ENCODE measurements around the gene JAML.

Gene JAML

DNA sequence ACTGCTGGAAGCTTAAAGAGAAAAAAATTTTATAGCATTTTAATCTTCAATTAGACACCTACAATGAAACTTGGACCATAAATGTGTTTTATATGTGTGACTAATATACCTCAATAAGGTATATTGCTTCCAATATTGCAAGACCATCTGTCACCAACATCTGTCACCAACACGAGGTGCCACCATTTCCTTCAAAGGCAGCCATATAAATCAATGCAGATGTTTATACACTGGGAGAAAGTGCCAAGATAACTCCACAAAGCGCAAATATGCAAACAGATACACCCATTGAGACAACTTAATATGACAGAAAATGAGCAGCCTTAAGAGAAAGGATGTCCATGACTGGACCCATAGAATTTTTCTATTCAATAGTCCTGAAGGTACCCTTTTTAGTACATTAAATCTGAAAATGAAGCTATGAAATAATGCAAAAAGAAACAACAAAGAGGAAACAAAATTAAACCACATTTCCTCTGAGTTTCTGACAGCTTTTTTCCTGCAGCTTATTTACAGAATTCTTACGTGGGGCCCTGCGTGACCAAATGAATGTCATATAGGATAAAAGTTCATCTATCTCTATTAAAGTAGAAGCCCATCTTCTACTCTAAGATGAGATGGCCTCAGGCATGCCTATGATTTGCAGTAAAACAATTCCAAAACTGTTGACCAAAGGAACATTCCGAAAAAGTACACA lies 14.8 kb upstream of the JAML start:
- peak in 1 of 5 donors; percentile 42 for DNase-seq

DNA sequence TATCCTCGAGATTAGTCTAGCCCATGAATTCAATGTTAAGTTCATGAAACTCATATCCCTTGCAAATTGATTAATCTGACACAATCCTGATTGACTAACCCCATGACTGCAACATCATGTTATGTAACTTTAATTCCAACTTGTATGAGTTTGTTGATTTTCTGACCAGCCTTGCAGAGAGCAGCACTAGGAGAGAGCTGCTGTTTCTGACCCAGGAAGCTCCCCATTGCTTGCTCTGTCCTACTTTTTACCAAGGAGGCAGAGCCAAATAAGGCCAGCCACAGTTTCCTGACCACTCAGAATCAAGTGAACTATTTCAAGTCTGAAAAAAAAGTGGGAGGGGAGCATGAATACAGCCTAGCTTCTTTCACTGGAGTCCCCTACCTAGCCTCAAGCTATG lies 14.1 kb upstream of the JAML start:
- peak in 1 of 5 donors; percentile 56 for DNase-seq

DNA sequence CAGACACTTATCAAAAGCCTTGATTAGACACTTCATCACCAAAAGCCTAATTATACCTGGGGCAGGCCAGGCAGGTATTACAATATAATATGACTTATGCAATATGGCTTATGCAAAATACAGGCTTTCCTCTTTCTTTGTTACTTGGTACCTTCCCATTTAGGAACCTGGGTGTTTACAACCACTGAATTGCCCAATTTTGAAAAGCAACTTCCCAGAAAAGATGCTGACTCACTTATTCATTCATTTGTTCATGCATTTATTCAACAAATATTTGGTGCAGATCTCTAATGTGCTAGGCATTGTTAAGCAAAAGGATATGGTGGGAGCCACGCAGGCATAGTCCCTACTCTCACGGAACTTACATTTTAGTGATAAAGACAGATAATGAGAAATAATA lies 13.6 kb upstream of the JAML start:
- no peak for DNase-seq

DNA sequence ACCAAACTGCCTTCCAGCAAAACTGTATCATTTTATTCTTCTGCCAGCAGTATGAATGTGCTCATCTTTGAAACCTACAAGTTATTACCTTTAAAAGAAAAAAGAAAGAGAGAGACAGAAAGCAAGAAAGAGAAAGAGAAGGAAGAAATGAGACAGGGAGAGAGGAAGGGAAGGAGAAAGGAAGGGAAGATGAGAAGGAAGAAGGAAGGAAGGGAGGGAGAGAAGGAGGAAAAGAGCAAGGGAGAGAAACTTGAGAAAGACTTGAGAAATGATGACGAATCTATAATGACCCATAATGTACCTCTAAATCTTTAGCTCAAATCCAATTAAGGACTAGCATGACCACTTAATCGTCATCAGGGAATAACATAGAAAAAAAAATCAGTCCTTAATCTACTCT lies 11.4 kb upstream of the JAML start:
- no peak for DNase-seq

DNA sequence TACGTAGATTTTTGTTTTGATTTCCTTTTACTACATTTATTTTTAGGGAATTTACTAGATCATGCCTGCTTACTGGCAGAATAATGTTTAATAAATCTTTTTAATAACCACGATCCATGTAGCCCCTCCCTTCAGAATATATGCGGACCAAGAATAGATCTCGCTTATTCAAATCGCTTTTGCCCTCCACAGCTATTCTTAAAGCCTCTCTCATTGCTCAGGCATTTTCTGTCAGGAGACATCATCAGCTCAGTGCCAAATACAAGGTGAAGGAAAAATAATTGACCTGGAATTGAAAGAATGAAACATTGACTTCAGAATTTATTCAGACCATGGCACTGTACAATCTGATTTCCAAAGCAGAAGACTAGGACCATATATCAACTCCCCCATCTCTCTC lies 10.0 kb upstream of the JAML start:
- DNase-seq: no peak

DNA sequence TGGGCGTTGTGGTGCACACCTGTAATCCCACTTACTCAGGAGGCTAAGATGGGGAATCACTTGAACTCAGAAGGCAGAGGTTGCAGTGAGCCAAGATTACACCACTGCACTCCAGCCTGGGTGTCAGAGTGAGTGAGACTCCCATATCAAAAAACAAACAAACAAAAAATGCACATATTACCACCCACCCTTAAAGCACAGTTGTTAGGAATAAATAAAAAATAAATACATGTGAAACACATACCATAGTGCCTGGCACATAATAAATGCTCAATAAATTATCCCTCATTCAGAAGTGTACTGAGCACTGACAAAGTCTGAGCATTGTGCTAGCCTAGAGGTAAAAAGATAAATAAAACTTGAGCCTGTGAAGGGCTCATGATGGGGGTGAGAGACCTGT lies 9.0 kb upstream of the JAML start:
- DNase-seq: no peak

DNA sequence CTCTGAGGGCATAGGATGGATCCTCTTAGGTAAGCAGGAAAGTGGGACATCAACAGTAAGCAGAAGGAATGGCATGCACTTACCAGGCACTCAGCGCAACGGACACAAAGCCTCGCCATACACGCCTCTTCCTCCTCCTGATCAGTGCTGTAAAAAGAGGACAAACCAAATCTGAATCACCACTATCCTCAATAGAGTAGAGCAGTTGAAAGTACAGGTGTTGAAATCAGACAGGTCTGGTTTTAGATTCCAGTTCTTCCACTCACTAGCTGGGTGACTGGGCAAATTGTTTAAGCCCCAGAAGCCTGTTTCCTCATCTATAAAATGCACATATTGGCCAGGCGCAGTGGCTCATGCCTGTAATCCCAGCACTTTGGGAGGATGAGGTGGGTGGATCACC lies 8.6 kb upstream of the JAML start:
- no peak for DNase-seq

DNA sequence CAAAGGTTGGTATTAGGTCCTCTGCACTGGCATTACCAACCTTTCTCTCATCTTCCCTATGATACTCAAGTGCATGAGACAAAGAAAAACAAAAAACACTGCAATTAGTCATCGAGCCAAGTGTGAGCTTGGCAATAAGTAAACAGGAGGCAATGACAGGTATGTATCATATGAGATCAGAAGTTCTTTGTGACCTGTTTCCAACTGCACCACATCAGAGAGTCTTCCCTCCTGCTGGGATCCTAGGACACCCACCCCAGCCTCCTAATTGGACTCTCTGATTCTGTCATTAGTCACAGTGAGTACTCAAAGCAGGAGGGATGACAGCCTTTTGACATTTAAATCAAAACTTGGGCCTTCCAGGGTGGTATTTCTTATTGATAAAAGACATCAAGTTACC lies 7.8 kb upstream of the JAML start:
- no peak for DNase-seq

DNA sequence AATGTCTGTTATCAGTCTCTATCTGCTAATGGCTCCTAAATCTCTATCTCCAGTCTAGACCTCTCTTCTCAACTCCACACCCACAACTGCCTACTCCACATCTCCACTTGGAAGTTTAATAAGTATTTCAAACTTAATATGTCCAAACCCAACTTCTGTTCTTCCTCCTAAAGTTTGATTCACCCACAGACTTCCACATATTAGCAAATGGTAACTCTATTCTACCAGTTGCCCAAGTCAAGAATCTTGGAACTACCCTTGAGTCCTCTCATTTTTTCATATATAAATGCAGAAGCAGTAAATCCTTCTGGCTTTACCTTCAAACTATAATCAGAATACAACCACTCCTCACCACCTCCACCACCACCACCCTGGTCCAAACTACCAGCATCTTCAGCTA lies 6.7 kb upstream of the JAML start:
- DNase-seq: no peak

DNA sequence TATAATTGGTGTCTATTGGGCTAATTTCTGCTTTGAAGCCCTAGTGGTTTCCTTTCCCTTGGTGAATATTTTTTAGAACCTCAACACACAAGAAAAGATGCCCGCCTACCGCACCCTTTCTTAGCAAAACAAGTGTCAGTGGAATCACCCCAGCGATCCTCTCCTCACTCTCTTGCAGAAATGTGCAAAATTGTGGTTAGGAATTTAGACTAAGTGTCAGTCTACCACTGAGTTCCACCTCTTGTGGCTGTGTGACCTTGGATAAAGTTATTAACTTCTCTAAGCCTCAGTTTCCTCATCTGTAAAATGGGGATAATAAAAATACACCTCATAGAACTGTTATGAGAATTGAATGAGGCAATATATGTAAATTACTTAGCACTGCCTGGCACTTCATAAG lies 5.3 kb upstream of the JAML start:
- DNase-seq: peak in 4 of 5 donors; percentile 31 to 53 (median 34)

DNA sequence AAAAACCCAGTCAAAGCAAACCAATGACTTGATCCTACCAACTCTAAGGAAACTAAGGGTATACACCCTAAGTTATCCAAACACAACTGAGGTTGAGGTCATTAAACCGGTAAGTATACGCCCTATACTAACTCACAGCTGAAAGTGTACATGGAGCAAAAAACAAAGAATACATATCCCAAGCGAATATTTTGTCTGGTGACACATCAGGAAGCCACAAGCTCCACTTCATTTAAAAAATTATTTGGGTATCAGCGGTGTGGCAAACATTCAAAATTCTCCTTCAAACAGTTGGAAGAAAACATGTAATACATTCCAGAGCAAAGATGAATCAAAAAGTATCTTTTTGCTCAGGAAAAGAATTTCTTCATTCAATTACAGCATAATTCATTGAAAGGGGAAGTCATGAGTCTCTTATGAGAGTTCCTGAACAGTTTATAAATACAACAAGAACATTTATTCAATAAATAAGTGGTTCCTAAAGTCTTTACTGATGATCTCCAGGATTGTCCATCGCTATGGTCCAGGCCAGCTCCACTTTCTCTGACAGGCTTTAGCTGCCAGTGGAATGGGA lies 4.5 kb upstream of the JAML start:
- DNase-seq: no peak

DNA sequence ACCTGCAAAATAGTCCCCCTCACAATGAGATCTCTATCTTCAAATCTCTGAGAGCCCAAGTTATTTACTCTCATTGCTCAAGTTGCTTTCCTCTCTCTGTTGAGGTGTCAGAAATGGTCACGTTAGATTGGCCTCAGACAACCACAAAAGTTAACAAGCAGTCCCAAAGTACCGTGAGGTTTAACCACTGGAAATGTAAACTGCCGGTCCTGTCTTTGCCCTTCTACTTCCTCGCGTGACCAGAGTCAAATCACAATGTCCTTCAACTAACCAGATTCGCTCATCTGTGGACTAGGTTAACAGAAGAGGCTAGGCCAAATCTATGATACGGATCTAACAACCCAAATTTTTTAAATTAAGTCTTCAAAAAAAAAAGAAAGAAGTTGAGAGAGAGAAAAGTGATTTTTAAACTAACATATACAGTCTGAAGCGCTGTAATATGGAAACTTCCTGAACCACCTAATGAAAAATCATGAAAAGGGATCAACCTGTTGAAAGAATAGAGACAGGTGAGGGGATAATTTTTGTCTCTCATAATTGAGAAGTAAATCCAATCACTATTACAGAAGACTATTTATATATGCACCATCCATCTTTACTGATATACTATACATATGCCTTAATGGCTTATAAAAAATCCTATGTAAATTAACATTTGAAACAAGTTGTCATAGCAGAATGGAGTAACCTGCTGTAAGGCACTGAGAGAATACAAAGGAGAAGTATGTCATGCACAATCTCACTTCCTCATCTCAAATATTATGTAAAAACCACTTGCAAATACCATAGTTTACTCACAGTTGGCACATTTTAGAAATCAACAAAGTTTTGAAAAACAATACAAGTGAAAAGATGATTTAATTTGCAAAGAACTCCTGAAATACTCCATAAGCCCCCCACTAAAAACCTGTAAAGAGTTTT lies 3.3 kb upstream of the JAML start:
- DNase-seq: peak in 2 of 5 donors; percentile 13 to 84

DNA sequence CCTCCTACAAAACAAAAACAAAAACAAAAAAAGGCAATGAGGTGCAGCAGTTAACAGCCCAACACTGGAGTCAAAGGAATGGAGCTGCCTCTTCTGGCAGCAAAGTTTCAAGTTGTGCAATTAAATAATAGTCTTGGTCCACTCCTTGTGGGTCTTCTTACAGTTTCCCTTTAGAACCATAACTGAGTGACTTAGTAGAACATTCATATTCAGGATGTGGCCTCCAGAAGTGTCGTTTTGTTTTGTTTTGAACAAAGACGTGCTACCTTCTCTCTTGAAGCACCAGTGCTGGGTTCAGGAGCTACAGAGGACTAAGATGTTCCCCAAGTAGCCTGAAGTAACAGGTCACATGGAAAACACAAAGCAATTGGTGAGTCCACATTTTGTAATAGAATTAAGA lies 2.0 kb upstream of the JAML start:
- DNase-seq: peak in 1 of 5 donors; percentile 74

DNA sequence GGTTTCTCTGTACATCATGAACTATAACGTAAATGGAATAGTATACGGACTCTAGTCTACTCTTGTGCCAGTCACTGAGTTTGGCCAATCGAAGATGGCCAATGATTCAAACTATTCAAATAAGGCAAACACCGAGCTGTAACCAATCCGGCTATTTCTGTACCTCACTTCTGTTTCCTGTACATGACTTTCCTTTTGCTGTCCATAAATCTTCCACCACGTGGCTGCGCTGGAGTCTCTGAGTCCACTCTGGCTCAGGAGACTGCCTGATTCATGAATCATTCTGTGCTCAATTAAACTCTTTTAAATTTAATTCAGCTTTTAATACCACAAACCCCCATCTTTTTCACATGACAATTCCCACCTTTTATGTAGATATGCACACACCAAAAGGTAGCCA lies 1.5 kb upstream of the JAML start:
- no peak for DNase-seq

DNA sequence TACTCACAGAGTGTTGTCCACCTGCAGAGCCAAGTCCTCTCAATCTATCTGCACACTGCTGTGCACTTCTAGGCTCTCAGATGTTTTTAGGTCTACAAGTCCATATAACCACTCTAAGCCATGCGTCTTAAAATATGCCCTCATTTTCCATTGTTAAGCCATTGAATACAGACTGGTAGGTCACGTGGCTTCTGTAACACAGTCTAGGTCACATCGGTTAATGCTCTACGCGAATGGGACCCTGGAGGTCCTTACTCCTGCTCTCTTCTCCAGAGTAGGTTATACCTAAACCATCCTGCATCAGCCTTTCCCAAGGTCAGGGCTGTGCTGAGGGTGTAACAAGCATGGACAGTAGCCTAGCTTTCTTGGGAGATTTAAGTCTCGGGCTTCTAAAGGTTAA lies 819 bp downstream of the JAML start:
- DNase-seq: peak in 1 of 5 donors; percentile 60

DNA sequence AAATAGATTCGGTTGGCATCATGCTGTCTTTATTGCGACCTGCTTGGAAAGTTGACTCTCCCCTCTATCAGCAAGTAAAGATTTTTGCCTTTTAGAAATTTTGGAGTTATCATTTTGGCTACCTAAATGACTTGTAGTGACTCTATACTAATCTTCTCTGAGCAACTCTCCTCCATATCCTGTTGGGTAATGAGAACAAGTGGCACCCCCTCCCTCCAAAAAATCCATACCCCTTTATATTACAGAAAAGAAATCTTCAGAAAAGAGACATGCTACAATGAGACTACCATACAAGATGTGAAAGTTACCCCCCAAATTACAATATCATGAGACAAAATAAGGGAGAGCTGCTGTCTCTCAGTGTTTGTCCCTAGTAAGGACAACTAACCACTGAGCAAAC lies 1.2 kb downstream of the JAML start:
- peak in 1 of 5 donors; percentile 52 for DNase-seq

DNA sequence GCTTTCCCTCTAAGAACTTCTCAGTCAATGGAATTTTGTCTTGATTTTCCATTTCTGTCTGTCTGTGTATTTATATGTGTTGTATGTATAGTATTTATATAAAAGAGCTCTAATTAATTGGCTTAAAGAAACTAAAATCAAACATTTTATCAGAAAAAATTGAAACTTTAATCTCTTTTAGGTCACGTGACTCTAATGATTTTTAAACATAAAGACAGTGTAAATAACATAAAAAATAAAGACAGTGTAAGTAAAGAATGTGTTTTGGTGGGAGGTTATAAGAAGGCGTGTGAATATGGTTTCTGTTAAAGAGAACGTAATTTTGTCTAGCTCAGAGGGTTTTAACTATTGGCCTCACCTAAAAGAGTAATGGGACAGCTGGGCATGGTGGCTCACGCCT lies 2.4 kb downstream of the JAML start:
- no peak for DNase-seq

DNA sequence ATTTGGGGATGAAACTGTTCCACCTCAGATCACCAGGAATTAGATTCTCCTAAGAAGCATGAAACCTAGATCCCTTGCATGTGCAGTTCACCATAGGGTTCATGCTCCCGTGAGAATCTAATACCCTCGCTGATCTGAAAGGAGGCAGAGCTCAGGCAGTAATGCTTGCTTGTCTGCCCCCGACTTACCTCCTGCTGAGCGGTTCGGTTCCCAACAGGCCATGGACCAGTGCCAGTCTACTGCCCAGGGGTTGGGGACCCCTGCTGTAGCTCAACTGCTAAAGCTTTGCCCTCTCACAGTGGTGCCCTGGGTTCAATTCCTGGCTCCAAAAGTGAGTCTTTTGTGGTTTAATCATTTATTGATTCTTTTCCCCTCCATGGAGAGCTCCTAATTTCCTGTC lies 3.4 kb downstream of the JAML start:
- no peak for DNase-seq

DNA sequence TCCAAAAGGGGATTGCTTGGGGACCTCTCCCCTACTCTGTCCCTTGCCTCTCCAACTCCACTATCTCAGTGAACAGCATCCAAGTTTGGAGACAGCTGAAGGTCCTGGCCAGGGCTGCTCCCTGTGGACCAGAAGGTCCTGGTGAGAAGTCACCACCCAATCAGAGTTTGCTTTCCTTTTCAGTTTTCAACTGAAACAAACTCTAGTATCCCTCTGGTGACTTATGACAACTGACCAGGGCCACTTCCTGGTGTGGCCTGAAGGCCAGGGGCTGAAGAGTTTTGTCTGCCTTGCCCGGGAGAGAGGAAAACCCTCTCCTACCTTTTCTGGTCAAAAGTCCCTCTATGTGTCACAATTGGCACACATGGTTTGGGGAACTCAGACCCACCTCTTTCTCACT lies 5.1 kb downstream of the JAML start:
- no peak for DNase-seq

DNA sequence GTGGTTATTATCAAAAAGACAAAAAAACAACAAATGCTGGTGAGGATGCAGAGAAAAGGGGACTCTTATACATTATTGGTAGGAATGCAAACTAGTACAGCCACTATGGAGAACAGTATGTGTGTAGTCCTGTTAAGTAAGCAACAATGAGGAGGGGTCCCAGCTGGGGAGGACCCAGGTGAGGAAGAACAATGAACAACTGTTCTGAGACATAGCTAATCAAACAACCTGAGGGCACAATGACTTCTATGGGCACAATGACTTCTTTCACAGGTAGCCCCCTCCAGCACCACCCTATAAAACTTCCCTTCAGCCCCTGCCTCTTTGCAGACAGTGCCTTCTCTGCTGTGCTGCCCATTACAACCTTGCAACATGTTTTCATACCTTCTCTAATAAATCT lies 5.6 kb downstream of the JAML start:
- no peak for DNase-seq

DNA sequence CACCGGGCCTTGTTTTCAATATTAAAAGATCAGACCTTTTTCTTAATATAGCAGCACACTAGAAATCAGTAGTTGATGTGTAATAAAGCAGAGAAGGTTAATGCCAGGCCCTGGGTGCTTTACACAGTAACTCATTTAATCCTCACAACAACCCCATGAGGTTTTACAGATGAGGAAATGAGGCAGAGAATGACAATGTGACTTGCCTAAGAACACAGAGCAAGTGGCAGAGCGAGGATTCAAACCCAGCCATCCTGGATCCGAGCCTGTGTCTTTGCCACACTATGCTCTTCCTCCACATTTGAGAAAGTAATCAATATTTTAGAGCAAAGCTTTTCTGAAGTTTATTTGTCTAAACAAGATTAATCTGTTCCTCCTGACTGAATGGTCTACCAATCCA lies 7.2 kb downstream of the JAML start:
- DNase-seq: peak in 1 of 5 donors; percentile 67

DNA sequence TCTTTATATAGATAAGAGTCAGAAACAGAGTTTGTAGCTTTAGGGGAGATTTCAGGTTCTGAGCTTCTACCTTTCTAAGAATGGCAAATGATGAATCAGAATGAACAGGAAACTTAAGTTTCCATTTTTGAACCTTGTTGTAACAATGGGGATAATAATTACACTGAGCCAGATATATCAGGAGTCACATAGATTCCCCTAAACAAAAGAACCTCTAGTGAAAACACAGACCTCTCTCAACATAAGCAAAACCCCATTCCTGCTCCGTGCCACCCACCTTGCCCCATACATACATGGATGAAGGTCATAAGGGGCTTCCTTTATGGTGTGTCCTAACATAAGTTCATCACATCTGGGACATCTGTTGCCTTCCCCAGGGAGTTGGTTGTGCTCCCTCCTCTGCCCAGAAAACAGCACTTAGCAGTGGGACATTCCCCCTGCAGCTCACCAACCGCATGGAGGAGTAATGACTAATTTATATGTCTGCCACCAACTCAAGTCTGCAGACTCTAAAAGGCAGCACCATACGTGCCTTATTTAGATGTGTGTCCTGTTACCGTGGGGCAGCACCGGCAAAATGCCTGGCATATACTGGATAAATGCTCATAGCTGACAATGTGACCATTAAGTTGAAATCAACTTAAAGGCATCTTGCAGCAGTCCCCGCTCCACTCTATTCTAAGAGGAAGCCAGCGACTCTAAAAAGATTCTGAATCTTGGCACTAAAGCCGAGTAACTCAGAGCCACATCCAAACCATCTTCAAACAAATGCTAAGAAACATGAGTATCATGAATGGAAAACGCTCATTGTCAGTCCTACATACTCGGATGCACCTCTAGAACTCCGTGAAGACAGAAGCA lies 8.0 kb downstream of the JAML start:
- peak in 2 of 5 donors; percentile 19 to 72 for DNase-seq

DNA sequence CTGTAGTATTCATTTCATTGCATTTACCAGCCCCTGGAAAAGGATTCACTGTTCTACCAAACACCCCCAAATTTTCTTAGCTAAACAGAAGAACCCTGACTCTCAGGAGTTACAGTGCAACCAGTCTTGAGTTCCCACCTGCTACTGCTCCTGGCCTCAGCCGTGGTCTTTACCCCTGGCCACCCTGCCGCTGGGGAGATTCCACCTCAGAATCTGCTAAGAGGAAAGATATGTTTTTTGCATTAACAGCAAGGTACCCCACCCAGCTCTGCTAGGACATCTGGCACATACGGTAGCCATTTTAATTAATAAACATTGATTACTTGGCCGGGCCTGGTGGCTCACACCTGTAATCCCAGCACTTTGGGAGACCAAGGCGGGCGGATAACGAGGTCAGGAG lies 9.0 kb downstream of the JAML start:
- no peak for DNase-seq

Data from T-helper 1 cell (primary cell).